DMS 273 treated with DMSO at 0.1 percent for 48 hours (cell line): Measurements from ENCODE around the gene VSTM2B.

Experiments
- DNase-seq: peaks from one replicate; lab custom pipeline; 2025; lab: John Stamatoyannopoulos, UW

VSTM2B gene

GRCh38 chr19:29497241-29497640 lies 28.6 kb upstream of the VSTM2B start:
- no peak for DNase-seq

GRCh38 chr19:29497686-29498436 lies 27.9 kb upstream of the VSTM2B start:
- DNase-seq: no peak

GRCh38 chr19:29499261-29499920 lies 26.4 kb upstream of the VSTM2B start:
- no peak for DNase-seq

GRCh38 chr19:29499921-29500590 lies 25.7 kb upstream of the VSTM2B start:
- no peak for DNase-seq

- no peak for DNase-seq
Observed at GRCh38 chr19:29501816-29502580, 23.8 kb upstream of the VSTM2B start.

- DNase-seq: no peak
Observed at GRCh38 chr19:29502581-29502850, 23.3 kb upstream of the VSTM2B start.

- no peak for DNase-seq
Observed at GRCh38 chr19:29503140-29503758, 22.5 kb upstream of the VSTM2B start.

- no peak for DNase-seq
Observed at GRCh38 chr19:29503785-29504184, 22.0 kb upstream of the VSTM2B start.

GRCh38 chr19:29504454-29504853 lies 21.3 kb upstream of the VSTM2B start:
- DNase-seq: no peak

GRCh38 chr19:29505097-29505824 lies 20.5 kb upstream of the VSTM2B start:
- no peak for DNase-seq

GRCh38 chr19:29506619-29506911 lies 19.2 kb upstream of the VSTM2B start:
- no peak for DNase-seq

GRCh38 chr19:29507081-29507860 lies 18.5 kb upstream of the VSTM2B start:
- DNase-seq: no peak

- no peak for DNase-seq
Observed at GRCh38 chr19:29508181-29508580, 17.6 kb upstream of the VSTM2B start.

- no peak for DNase-seq
Observed at GRCh38 chr19:29509456-29509855, 16.3 kb upstream of the VSTM2B start.

- no peak for DNase-seq
Observed at GRCh38 chr19:29510701-29511265, 15.0 kb upstream of the VSTM2B start.

GRCh38 chr19:29511768-29512167 lies 14.0 kb upstream of the VSTM2B start:
- no peak for DNase-seq

GRCh38 chr19:29512748-29513147 lies 13.0 kb upstream of the VSTM2B start:
- no peak for DNase-seq

- no peak for DNase-seq
Observed at GRCh38 chr19:29514525-29515232, 11.1 kb upstream of the VSTM2B start.

GRCh38 chr19:29515233-29515619 lies 10.6 kb upstream of the VSTM2B start:
- DNase-seq: no peak
